ENCODE data around the gene CLDN19.

Gene CLDN19

DNA sequence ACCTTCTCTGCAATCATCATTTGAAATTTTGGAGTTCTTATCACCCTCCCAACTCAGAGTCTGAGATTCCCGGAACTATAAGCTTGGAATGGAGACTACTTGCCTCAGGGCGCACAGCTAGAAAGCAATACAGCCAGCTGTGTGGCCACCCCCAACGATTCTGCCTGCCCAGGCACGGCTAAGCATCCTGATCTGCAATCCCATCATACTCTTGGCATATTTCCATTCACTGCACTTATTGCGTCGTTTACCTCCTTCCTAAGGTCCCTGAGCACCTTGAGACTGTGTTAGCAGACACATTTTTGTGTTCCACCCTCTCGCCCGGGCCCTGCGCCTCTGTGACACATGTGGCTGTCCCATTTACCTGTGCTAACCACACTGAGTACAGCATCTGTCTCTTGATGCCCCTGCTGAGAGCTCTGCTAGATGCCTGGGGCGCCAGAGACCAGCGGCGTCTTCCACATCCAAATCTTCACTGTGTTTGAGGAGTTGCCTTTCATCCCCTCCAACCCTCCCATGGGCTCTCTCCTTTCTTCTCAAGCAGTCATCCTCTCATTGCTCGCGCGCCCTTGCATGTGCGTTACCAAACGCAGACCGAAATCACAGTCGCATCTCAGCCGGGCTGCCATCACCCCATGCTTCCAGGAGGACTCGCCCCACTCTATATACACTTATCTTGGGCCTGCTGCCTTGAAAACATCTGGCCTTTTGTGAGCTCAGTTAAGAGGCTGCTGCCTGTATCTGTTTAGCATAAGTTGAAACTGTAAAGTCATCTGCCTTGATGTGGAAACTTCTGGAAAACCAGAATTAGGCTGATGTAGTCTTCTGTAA lies 3.5 kb upstream of the CLDN19 start:
- no peak for DNase-seq
- Histone ChIP-seq H3K36me3 (peaks cover 4% of the 10 kb centered on the region; the same call in 1 of the 2 replicates), H3K27me3 (no peaks in the 10 kb centered on the region), H3K4me1 (no peaks in the 10 kb centered on the region), H3K9me3 (no peaks in the 10 kb centered on the region), H3K4me3 (ENCODE audit: low read depth, low read length) (no peak overlapping the region)
- TF ChIP-seq, protein P1, sequence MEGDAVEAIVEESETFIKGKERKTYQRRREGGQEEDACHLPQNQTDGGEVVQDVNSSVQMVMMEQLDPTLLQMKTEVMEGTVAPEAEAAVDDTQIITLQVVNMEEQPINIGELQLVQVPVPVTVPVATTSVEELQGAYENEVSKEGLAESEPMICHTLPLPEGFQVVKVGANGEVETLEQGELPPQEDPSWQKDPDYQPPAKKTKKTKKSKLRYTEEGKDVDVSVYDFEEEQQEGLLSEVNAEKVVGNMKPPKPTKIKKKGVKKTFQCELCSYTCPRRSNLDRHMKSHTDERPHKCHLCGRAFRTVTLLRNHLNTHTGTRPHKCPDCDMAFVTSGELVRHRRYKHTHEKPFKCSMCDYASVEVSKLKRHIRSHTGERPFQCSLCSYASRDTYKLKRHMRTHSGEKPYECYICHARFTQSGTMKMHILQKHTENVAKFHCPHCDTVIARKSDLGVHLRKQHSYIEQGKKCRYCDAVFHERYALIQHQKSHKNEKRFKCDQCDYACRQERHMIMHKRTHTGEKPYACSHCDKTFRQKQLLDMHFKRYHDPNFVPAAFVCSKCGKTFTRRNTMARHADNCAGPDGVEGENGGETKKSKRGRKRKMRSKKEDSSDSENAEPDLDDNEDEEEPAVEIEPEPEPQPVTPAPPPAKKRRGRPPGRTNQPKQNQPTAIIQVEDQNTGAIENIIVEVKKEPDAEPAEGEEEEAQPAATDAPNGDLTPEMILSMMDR (IDR thresholded peaks at IDR 0.05; ENCODE audit: low read depth, low read length): no peak

DNA sequence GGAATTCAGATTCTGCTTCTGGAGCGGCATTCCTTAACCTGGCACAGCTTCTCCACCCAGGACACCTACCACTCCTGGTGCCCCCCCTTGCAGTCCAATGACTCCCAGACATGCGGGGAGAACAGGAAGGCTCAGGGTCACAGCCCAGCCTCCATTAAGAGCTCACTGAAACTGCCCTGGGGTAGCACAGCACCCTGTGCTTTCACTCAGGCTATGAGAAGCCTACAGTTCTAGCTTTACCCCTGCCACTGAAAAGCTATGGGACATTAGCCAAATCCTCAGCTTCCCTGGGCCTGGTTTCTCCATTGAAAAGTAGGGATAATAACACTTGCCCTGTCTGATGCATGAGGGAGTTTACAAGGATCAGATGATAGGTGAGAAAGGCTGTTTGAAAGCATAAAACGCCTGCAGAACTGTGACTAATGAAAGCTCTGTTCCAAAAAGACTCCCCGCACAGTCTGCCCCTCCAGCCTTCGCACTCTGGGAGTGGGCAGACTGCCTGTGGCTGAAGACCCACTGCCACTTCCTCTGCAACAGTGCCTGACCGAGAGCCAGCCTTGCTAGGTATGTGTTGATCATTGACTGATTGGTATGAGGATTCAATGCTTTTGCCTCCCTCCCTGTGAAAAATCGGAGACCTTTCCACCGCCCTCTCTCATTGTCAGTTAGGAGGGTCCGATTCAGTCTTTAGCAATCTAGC lies 2.7 kb upstream of the CLDN19 start:
- peaks cover 4% of the 10 kb centered on the region; the same call in 1 of the 2 replicates for H3K36me3 ChIP-seq
- H3K9me3 ChIP-seq: no peaks in the 10 kb centered on the region
- H3K4me3 ChIP-seq (ENCODE audit: low read depth, low read length): no peak overlapping the region
- no peaks in the 10 kb centered on the region for H3K27me3 ChIP-seq
- no peaks in the 10 kb centered on the region for H3K4me1 ChIP-seq
- TF ChIP-seq, protein P1 (IDR thresholded peaks at IDR 0.05; ENCODE audit: low read depth, low read length): no peak
- DNase-seq: no peak

DNA sequence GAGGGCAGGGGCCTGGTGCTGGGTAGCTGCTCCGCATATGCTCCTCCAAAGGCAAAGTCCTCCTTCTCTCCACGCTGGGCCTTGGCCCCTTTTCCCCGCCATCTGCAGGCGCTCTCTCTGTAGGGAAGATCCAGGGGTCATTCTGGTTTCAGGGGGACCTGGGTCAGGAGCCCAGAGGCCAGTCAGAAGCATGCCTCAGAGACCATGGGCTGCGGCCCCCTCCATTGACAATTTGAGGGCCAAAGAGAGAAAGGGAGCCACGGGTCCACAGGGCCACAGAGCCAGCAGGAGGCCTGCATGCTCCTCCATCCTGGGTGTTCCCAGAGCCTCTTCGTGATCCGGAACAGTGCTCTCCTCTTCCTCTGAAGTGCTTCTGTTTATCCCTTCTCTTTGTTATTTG lies 2.1 kb upstream of the CLDN19 start:
- no peaks in the 10 kb centered on the region for H3K27me3 ChIP-seq
- H3K9me3 ChIP-seq: no peaks in the 10 kb centered on the region
- no peak for DNase-seq
- no peak overlapping the region for H3K4me3 ChIP-seq (ENCODE audit: low read depth, low read length)
- TF ChIP-seq, protein P1 (IDR thresholded peaks at IDR 0.05; ENCODE audit: low read depth, low read length): no peak
- H3K4me1 ChIP-seq: no peaks in the 10 kb centered on the region
- H3K36me3 ChIP-seq: peaks cover 4% of the 10 kb centered on the region; the same call in 1 of the 2 replicates

DNA sequence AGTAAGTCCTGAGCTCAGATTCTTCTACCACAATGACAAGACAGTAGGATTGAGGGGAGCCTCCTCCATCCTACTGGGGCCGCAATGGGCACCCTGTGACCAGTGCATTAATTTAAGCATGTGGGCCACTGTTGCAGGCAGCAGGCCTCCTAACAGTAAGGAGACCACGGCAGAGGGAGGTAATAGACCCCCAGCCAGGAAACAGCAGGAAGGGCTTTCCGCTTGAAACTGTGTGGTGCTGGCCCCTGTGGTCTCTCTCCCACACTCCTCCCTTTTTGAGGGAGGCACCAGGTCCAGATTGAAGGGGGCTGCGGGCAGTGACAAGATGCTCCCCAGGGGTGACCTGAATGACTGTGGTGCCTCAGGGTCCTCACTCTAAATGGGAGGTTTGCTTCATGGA lies 1.7 kb upstream of the CLDN19 start:
- no peaks in the 10 kb centered on the region for H3K9me3 ChIP-seq
- no peaks in the 10 kb centered on the region for H3K27me3 ChIP-seq
- no peak for DNase-seq
- H3K36me3 ChIP-seq: peaks cover 1% of the 10 kb centered on the region; the same call in 1 of the 2 replicates
- H3K4me1 ChIP-seq: no peaks in the 10 kb centered on the region
- H3K4me3 ChIP-seq (ENCODE audit: low read depth, low read length): no peak overlapping the region
- TF ChIP-seq, protein P1 (IDR thresholded peaks at IDR 0.05; ENCODE audit: low read depth, low read length): no peak

DNA sequence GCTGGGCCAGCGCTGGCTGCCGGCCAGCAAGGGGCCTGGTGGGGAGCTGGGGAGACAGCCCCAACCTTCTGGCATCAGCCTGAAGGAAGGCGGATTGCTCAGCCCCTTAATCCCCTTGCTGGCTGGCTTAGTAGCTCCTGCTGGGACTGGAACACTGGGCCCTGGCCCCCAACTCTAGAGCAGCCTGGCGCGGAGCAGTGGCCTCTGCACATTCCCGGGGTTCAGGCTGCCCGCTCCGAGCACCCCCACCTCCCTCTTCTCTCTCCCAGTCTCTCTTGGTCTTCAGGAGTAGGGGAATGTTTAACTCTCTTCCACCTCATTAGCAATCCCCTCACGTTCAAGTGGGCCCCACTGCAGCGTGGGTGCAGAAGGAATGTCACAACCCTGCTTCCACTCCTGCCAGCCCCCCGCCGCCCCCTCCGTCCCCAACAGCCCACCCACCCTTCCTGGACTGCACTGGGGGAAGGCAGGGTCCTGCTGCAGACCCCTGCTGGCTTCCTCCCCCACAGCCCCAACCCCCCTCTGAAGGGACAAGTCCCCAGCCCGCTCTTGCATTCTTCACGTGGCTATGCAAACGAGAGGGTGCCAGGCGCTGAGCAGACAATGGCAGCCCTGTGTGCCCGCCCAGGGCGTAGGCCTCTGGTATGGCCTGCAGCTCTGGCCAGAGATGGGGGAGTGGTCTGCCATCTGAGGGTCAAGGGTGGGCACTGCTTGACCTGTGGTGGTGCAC lies 980 bp upstream of the CLDN19 start:
- Histone ChIP-seq H3K27me3 (no peaks in the 10 kb centered on the region), H3K9me3 (no peaks in the 10 kb centered on the region), H3K4me3 (ENCODE audit: low read depth, low read length) (no peak overlapping the region), H3K4me1 (no peaks in the 10 kb centered on the region), H3K36me3 (no peaks in the 10 kb centered on the region)
- DNase-seq: no peak
- TF ChIP-seq, protein P1 (IDR thresholded peaks at IDR 0.05; ENCODE audit: low read depth, low read length): no peak

Measured in BE2C (cell line).